MM.1S (cell line): Measurements from ENCODE around the gene KRTDAP.

Experiments
- DNase-seq: peaks from one replicate; pipeline ENCODE4 v3.0.0-alpha.2; 2015
- H2AFZ ChIP-seq: fragments of 300-600 bp; sonication (generic); 2 replicates; pipeline ENCODE4 v1.6.0; 2016; ENCODE audit warnings: antibody characterized with exemption, low read length
- H3F3A ChIP-seq: fragments of 300-600 bp; sonication (generic); 2 replicates; pipeline ENCODE4 v1.6.1; 2016; ENCODE audit warnings: mild to moderate bottlenecking, antibody characterized with exemption, low read length, moderate library complexity, mixed read lengths; ENCODE audit not compliant: insufficient read depth
- H3K27ac ChIP-seq: fragments of 300-600 bp; sonication (generic); 2 replicates; pipeline ENCODE4 v1.5.1; 2016; ENCODE audit warnings: mild to moderate bottlenecking, low read length
- H3K27me3 ChIP-seq: fragments of 300-600 bp; sonication (generic); replicated peaks from 2 replicates; pipeline ENCODE4 v1.6.0; 2016; ENCODE audit warnings: low read length; ENCODE audit not compliant: insufficient read depth
- H3K36me3 ChIP-seq: fragments of 300-600 bp; sonication (generic); replicated peaks from 2 replicates; pipeline ENCODE4 v1.6.1; 2016; ENCODE audit warnings: mild to moderate bottlenecking, low read length, mixed read lengths; ENCODE audit not compliant: insufficient read depth
- H3K4me1 ChIP-seq: fragments of 300-600 bp; sonication (generic); 2 replicates; pipeline ENCODE4 v1.6.1; 2016; ENCODE audit warnings: low read length, mixed read lengths
- H3K4me2 ChIP-seq: fragments of 300-600 bp; sonication (generic); 2 replicates; pipeline ENCODE4 v1.6.0; 2016; ENCODE audit warnings: low read depth, low read length
- H3K4me3 ChIP-seq: fragments of 300-600 bp; sonication (generic); 2 replicates; pipeline ENCODE4 v1.5.1; 2016; ENCODE audit warnings: low read length, mixed read lengths
- H3K79me2 ChIP-seq: fragments of 300-600 bp; sonication (generic); 2 replicates; pipeline ENCODE4 v1.6.1; 2016; ENCODE audit warnings: mixed run types, low read length, mixed read lengths
- H3K9ac ChIP-seq: fragments of 300-600 bp; sonication (generic); 2 replicates; pipeline ENCODE4 v1.6.1; 2016; ENCODE audit warnings: low read length, mixed read lengths
- H3K9me2 ChIP-seq: fragments of 300-600 bp; sonication (generic); replicated peaks from 2 replicates; pipeline ENCODE4 v1.6.1; 2016; ENCODE audit warnings: mild to moderate bottlenecking, low read length, mixed read lengths; ENCODE audit not compliant: insufficient read depth
- H3K9me3 ChIP-seq: fragments of 300-600 bp; sonication (generic); replicated peaks from 2 replicates; pipeline ENCODE4 v1.6.1; 2016; ENCODE audit warnings: mild to moderate bottlenecking, low read length, mixed read lengths; ENCODE audit not compliant: insufficient read depth
- H4K20me1 ChIP-seq: fragments of 300-600 bp; sonication (generic); 2 replicates; pipeline ENCODE4 v1.6.1; 2016; ENCODE audit warnings: mild to moderate bottlenecking, low read length, moderate library complexity, mixed read lengths; ENCODE audit not compliant: insufficient read depth
- EZH2 ChIP-seq: fragments of 300-600 bp; sonication (generic); optimal IDR thresholded peaks from 2 replicates; pipeline ENCODE3; 2017; ENCODE audit warnings: low read depth, mild to moderate bottlenecking, antibody characterized with exemption, low read length, mixed read lengths
- EZH2phosphoT487 ChIP-seq: fragments of 300-600 bp; sonication (generic); IDR thresholded peaks from 2 replicates; pipeline ENCODE4 v1.6.1; 2018; ENCODE audit warnings: antibody characterized with exemption, low read length
- TF ChIP-seq, protein P1 (sequence below): fragments of 300-600 bp; sonication (generic); IDR thresholded peaks from 2 replicates; pipeline ENCODE4 v1.5.1; 2016; ENCODE audit warnings: antibody characterized with exemption, low read length, mixed read lengths

KRTDAP gene

DNA sequence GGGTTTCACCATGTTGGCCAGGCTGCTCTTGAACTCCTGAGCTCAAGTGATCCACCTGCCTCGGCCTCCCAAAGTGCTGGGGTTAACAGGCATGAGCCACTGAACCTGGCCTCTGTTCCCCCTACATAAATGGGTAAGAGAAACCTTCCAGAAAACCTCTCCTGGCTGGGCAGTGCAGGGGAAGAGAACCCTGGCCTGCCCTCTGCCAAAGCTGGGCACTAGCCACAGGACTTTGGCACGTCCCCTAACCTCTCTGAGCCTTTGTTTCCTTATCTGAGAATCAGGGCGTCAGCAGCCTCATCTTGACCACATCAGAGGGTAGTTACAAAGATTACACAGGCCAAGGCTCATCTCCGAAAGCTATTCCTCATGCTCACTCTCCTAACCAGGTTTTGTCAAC, 35.6 kb upstream of the KRTDAP start:
- Histone ChIP-seq H3K4me3 (no peak overlapping the region), H3K4me1 (no peaks in the 10 kb centered on the region), H3K27ac (no peak overlapping the region), H2AFZ (no peak overlapping the region), H3K27me3 (peaks cover 80% of the 10 kb centered on the region), H3K9ac (no peak overlapping the region), H3K4me2 (no peak overlapping the region), H3K9me3 (no peaks in the 10 kb centered on the region), H3F3A (no peaks in the 10 kb centered on the region), H4K20me1 (no peaks in the 10 kb centered on the region), H3K79me2 (no peaks in the 10 kb centered on the region), H3K36me3 (no peaks in the 10 kb centered on the region), H3K9me2 (no peaks in the 10 kb centered on the region)
- TF ChIP-seq, protein P1, sequence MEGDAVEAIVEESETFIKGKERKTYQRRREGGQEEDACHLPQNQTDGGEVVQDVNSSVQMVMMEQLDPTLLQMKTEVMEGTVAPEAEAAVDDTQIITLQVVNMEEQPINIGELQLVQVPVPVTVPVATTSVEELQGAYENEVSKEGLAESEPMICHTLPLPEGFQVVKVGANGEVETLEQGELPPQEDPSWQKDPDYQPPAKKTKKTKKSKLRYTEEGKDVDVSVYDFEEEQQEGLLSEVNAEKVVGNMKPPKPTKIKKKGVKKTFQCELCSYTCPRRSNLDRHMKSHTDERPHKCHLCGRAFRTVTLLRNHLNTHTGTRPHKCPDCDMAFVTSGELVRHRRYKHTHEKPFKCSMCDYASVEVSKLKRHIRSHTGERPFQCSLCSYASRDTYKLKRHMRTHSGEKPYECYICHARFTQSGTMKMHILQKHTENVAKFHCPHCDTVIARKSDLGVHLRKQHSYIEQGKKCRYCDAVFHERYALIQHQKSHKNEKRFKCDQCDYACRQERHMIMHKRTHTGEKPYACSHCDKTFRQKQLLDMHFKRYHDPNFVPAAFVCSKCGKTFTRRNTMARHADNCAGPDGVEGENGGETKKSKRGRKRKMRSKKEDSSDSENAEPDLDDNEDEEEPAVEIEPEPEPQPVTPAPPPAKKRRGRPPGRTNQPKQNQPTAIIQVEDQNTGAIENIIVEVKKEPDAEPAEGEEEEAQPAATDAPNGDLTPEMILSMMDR = no peak
- TF ChIP-seq EZH2 (no peak), EZH2phosphoT487 (no peak)
- no peak for DNase-seq

DNA sequence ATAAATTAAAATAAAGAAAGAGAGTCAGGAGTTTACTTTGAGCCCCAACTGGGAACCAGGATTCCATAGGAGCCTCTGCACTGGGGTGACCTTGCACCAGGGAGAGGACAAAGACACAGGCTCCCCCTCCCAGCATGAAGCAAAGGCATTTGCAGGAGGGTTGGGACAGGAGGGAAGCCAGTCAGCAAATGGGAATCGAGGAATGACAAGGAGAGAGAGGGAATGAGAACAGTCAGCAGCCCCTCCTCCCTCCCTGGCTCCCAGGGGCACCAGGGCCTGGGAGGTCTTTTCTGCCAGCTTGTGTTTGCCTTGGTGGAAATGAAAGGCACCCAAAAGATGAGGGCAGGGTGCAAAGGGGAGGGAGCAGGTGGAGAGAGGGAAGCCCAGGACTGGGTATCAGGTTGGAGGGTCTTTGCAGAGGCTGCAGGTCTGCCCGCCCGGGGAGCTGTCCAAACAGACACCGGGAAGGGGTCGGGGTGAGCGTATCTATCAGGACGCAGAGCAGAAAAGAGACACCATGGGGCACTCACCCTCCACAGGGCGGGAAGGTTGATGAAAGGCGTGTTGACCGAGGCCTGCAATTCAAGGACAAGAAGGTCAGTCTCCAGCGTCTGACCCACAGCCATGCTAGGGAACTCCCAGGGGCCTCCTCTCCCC, 34.0 kb upstream of the KRTDAP start:
- Histone ChIP-seq H3K36me3 (no peaks in the 10 kb centered on the region), H3K4me2 (no peak overlapping the region), H3K27me3 (peaks cover 79% of the 10 kb centered on the region), H3K79me2 (no peaks in the 10 kb centered on the region), H2AFZ (no peak overlapping the region), H3K9ac (no peak overlapping the region), H3K9me3 (no peaks in the 10 kb centered on the region), H4K20me1 (no peaks in the 10 kb centered on the region), H3K4me3 (no peak overlapping the region), H3K27ac (no peak overlapping the region), H3F3A (no peaks in the 10 kb centered on the region), H3K4me1 (no peaks in the 10 kb centered on the region), H3K9me2 (no peaks in the 10 kb centered on the region)
- no peak for DNase-seq
- TF ChIP-seq EZH2phosphoT487 = no peak
- TF ChIP-seq, protein P1 = no peak
- no peak for TF ChIP-seq EZH2

DNA sequence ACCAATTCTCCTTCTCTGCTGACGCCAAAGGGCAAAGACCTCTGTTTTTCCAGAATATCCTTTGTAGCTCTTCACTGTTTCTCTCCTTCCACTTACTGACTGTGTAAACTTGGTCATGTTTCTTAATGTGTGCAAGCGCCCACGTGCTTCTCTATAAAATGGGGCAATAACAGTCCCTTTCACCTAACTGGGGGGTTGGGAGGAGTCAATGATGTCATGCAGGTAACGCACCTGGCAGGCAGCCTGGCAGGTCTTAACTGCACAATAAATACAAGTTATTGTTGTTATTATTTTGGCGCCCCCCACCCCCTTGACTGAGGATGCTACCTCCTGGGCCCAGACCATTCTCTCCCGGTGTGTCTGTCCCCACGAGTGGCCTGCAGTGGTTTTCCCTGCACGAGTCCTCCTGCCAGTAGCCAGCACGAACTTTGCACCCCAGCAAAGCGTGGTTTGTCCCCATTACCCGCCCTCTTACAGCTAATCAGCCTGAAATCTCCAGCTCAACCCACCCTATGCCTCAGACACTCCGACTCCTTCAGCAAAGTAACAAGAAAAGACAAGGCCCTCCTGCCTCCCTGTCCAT, 32.6 kb upstream of the KRTDAP start:
- Histone ChIP-seq H4K20me1 (no peaks in the 10 kb centered on the region), H3K4me3 (no peak overlapping the region), H3K27me3 (peaks cover 79% of the 10 kb centered on the region), H3K9ac (no peak overlapping the region), H3K27ac (no peak overlapping the region), H3F3A (no peaks in the 10 kb centered on the region), H3K79me2 (no peaks in the 10 kb centered on the region), H3K9me2 (no peaks in the 10 kb centered on the region), H3K4me2 (no peak overlapping the region), H2AFZ (no peak overlapping the region), H3K4me1 (no peaks in the 10 kb centered on the region), H3K36me3 (no peaks in the 10 kb centered on the region), H3K9me3 (no peaks in the 10 kb centered on the region)
- DNase-seq = no peak
- no peak for TF ChIP-seq EZH2phosphoT487
- TF ChIP-seq, protein P1 = no peak
- TF ChIP-seq EZH2 = no peak
